IMR-90 (cell line): ENCODE data around the gene TFDP2. TPM values are rescaled to one million over a fixed set of nuclear protein-coding genes. Genes with fewer than 3 reads are reported as not detected.

Experiments used
- ATAC-seq: fragments of 200-7000 bp; cut with Tn5 transposase; 2 replicates; pipeline ENCODE4 v1.9.1; 2020; ENCODE audit warnings: low read depth, mild to moderate bottlenecking, moderate library complexity
- BruUV-seq: library from RNA; stranded (reverse); fragments of 400-500 nt; replicated peaks from 2 replicates; lab custom pipeline; 2021; lab: Mats Ljungman, UMichigan
- CTCF ChIA-PET: fragments of 300-600 bp; formaldehyde crosslinking; extraction: SDS; loops from one replicate; lab custom pipeline; 2021; ENCODE audit warnings: antibody characterized with exemption; lab: Yijun Ruan, JAX
- POLR2A ChIA-PET: fragments of 300-600 bp; sonication (Branson Sonifier 250); formaldehyde crosslinking; loops from one replicate; lab custom pipeline; 2022; ENCODE audit warnings: antibody characterized with exemption; ENCODE audit not compliant: unreplicated experiment; lab: Charles Lee
- DNase-seq: peaks from one replicate; pipeline ENCODE4 v3.0.0; 2013
- H2AFZ ChIP-seq: replicated peaks from 2 replicates; pipeline ENCODE3; 2013; ENCODE audit warnings: low read length, mild to moderate bottlenecking; ENCODE audit not compliant: poor library complexity
- H2AK5ac ChIP-seq: 2 replicates; pipeline ENCODE4 v1.6.1; 2013; ENCODE audit warnings: low read depth, low read length, inconsistent platforms
- H2AK9ac ChIP-seq: replicated peaks from 2 replicates; pipeline ENCODE3; 2013; ENCODE audit warnings: mild to moderate bottlenecking, low read depth, low read length, moderate library complexity; ENCODE audit not compliant: poor library complexity
- H2BK120ac ChIP-seq: 2 replicates; pipeline ENCODE4 v1.6.1; 2013; ENCODE audit warnings: low read depth, low read length, inconsistent platforms
- H2BK15ac ChIP-seq: 3 replicates; pipeline ENCODE4 v1.6.1; 2013; ENCODE audit warnings: low read depth, low read length, inconsistent platforms
- H2BK20ac ChIP-seq: 2 replicates; pipeline ENCODE4 v1.6.1; 2013; ENCODE audit warnings: low read depth, mild to moderate bottlenecking, inconsistent platforms, low read length, moderate library complexity
- H2BK5ac ChIP-seq: 2 replicates; pipeline ENCODE4 v1.6.1; 2013; ENCODE audit warnings: mild to moderate bottlenecking, low read depth, low read length, inconsistent platforms; ENCODE audit not compliant: poor library complexity, severe bottlenecking
- H3K14ac ChIP-seq: replicated peaks from 2 replicates; pipeline ENCODE4 v1.6.1; 2013; ENCODE audit warnings: low read depth, low read length, inconsistent platforms
- H3K18ac ChIP-seq: 2 replicates; pipeline ENCODE4 v1.6.1; 2013; ENCODE audit warnings: low read depth, low read length, control low read depth
- H3K23ac ChIP-seq: 2 replicates; pipeline ENCODE4 v1.6.1; 2013; ENCODE audit warnings: low read depth, low read length, inconsistent platforms
- H3K27ac ChIP-seq: 2 replicates; pipeline ENCODE4 v1.5.1; 2013; ENCODE audit warnings: mild to moderate bottlenecking, control low read depth, low read length; ENCODE audit not compliant: insufficient read depth
- H3K27me3 ChIP-seq: 2 replicates; pipeline ENCODE4 v1.6.1; 2013; ENCODE audit warnings: low read length; ENCODE audit not compliant: control insufficient read depth, insufficient read depth
- H3K36me3 ChIP-seq: 2 replicates; pipeline ENCODE4 v1.6.1; 2013; ENCODE audit warnings: low read length, mixed read lengths; ENCODE audit not compliant: control insufficient read depth, insufficient read depth
- H3K4ac ChIP-seq: 2 replicates; pipeline ENCODE4 v1.6.1; 2013; ENCODE audit warnings: low read depth, low read length, inconsistent platforms
- H3K4me1 ChIP-seq: 2 replicates; pipeline ENCODE4 v1.6.1; 2013; ENCODE audit warnings: low read length, mixed read lengths; ENCODE audit not compliant: control insufficient read depth, insufficient read depth
- H3K4me2 ChIP-seq: 2 replicates; pipeline ENCODE4 v1.6.1; 2013; ENCODE audit warnings: low read depth, mild to moderate bottlenecking, control low read depth, low read length, moderate library complexity
- H3K4me3 ChIP-seq: 2 replicates; pipeline ENCODE4 v1.5.1; 2013; ENCODE audit warnings: low read depth, mild to moderate bottlenecking, control low read depth, low read length, moderate library complexity; ENCODE audit not compliant: insufficient read depth
- H3K56ac ChIP-seq: 2 replicates; pipeline ENCODE4 v1.6.1; 2013; ENCODE audit warnings: low read length, inconsistent platforms; ENCODE audit not compliant: insufficient read depth; ENCODE audit errors: extremely low read depth
- H3K79me1 ChIP-seq, 2 experiments: 2 replicates each; pipeline ENCODE4 v1.6.1; 2013; ENCODE audit warnings: low read length in 2 of 2, inconsistent platforms in 1 of 2, low read depth in 1 of 2
- H3K9ac ChIP-seq: 2 replicates; pipeline ENCODE4 v1.6.1; 2013; ENCODE audit warnings: low read depth, low read length, control low read depth
- H3K9me1 ChIP-seq: 2 replicates; pipeline ENCODE4 v1.6.1; 2013; ENCODE audit warnings: low read length, inconsistent platforms; ENCODE audit not compliant: insufficient read depth
- H3K9me3 ChIP-seq: 2 replicates; pipeline ENCODE4 v1.6.1; 2013; ENCODE audit warnings: low read length; ENCODE audit not compliant: control insufficient read depth, insufficient read depth
- H4K20me1 ChIP-seq: 2 replicates; pipeline ENCODE4 v1.6.1; 2013; ENCODE audit warnings: low read length, inconsistent platforms; ENCODE audit not compliant: insufficient read depth
- H4K5ac ChIP-seq: 2 replicates; pipeline ENCODE4 v1.6.1; 2013; ENCODE audit warnings: mild to moderate bottlenecking, low read depth, low read length, control low read depth
- H4K8ac ChIP-seq, 2 experiments: 2 replicates each; pipeline ENCODE4 v1.6.1; 2013; ENCODE audit warnings: low read depth in 2 of 2, low read length in 2 of 2, control low read depth in 1 of 2, inconsistent platforms in 1 of 2
- H4K91ac ChIP-seq: 2 replicates; pipeline ENCODE4 v1.6.1; 2013; ENCODE audit warnings: low read depth, low read length, inconsistent platforms; ENCODE audit not compliant: insufficient read depth
- CEBPB ChIP-seq: IDR thresholded peaks from 2 replicates; pipeline ENCODE4 v1.6.1; 2012; ENCODE audit warnings: low read depth, low read length, improper control_type of control experiment
- CHD1 ChIP-seq: IDR thresholded peaks from 2 replicates; pipeline ENCODE4 v1.6.1; 2012; ENCODE audit warnings: low read depth, low read length, improper control_type of control experiment
- MXI1 ChIP-seq: IDR thresholded peaks from 2 replicates; pipeline ENCODE4 v1.6.1; 2012; ENCODE audit warnings: low read depth, mild to moderate bottlenecking, low read length, moderate library complexity, borderline replicate concordance
- POLR2A ChIP-seq: IDR thresholded peaks from 2 replicates; pipeline ENCODE4 v1.6.1; 2012; ENCODE audit warnings: mild to moderate bottlenecking, low read depth, low read length
- RCOR1 ChIP-seq: IDR thresholded peaks from 2 replicates; pipeline ENCODE4 v1.6.1; 2012; ENCODE audit warnings: mild to moderate bottlenecking, low read length, improper control_type of control experiment; ENCODE audit not compliant: insufficient replicate concordance
- USF2 ChIP-seq: fragments of 150-350 bp; IDR thresholded peaks from 2 replicates; pipeline ENCODE4 v1.6.1; 2017; ENCODE audit warnings: mild to moderate bottlenecking, antibody characterized with exemption, low read length, low read depth
- WGBS, 2 experiments: methylation state at CpG; one replicate each; pipeline versions ENCODE4 v1.1.5 to v1.1.7; 2013; ENCODE audit warnings: missing lambda C conversion rate in 2 of 2; ENCODE audit not compliant: insufficient read length in 1 of 2; ENCODE audit errors: extremely low coverage in 2 of 2; 5-methylcytosine and 5-hydroxymethylcytosine counted together
- dilution Hi-C: fragments of 300-500 bp; cut with HindIII; formaldehyde crosslinking; loops from one replicate; pipeline ENCODE4 v1.14.3; 2018; ENCODE audit warnings: low sequenced_read_pairs; ENCODE audit not compliant: unreplicated experiment
- in situ Hi-C: fragments of 300-500 bp; cut with MboI; formaldehyde crosslinking; loops from 3 replicates; pipeline ENCODE4 v1.14.3; 2019; ENCODE audit warnings: low sequenced_read_pairs, inconsistent platforms, mixed read lengths
- intact Hi-C: fragments of 100-400 bp; cut with micrococcal nuclease; formaldehyde crosslinking; loops from 2 replicates; pipeline ENCODE4 v1.10.0; 2022
- polyA plus RNA-seq, 3 experiments: library from polyadenylated mRNA; depleted of rRNA; stranded (reverse); fragments of >200 nt; gene quantifications; 2 replicates each; pipeline ENCODE4 v1.2.3, GENCODE V29; 2012; ENCODE audit warnings: low replicate concordance in 1 of 3
- total RNA-seq: library from RNA; depleted of rRNA; stranded (reverse); fragments of >200 nt; gene quantifications from 2 replicates; pipeline ENCODE4 v1.2.3, GENCODE V29; 2012

Gene TFDP2
- total and polyA plus RNA-seq, 2 of the 4 experiments (the other 2 are of a cell fraction) = 10.7 to 23.7 TPM

GRCh38 chr3:142174559-142174958, 25.2 kb upstream of the TFDP2 start:
- TF ChIP-seq RCOR1 (no peak), CHD1 (no peak), USF2 (no peak), MXI1 (no peak), CEBPB (no peak), POLR2A (no peak)
- no peaks in the 10 kb centered on the region for H4K20me1 ChIP-seq
- H3K4me3 ChIP-seq = no peak overlapping the region
- no peaks in the 10 kb centered on the region for H3K9me1 ChIP-seq
- H3K4ac ChIP-seq = no peak overlapping the region
- no peak overlapping the region for H3K9ac ChIP-seq
- no peak overlapping the region for H2AFZ ChIP-seq
- ChIA-PET POLR2A (no interaction called here), CTCF (no interaction called here)
- no TSS peak for BruUV-seq
- no peak overlapping the region for H2BK5ac ChIP-seq
- H3K56ac ChIP-seq = no peak overlapping the region
- H2AK5ac ChIP-seq = no peak overlapping the region
- 100% methylated on average over 1 of the region's 2 CpGs; no CpG with 5 or more reads in 1 of the 2 experiments for WGBS, 2 experiments
- H2BK15ac ChIP-seq = no peak overlapping the region
- H3K23ac ChIP-seq = no peak overlapping the region
- dilution Hi-C loops (no loop called here), intact Hi-C loops (no loop called here), in situ Hi-C loops (no loop called here)
- H3K36me3 ChIP-seq = peaks cover 16% of the 10 kb centered on the region
- no peak overlapping the region for H3K4me2 ChIP-seq
- H2BK20ac ChIP-seq = no peak overlapping the region
- no peaks in the 10 kb centered on the region for H3K79me1 ChIP-seq
- no peak overlapping the region for H4K91ac ChIP-seq
- H3K27me3 ChIP-seq = no peaks in the 10 kb centered on the region
- no peak overlapping the region for H3K14ac ChIP-seq
- DNase-seq (no peak), ATAC-seq (no peak)
- no peak overlapping the region for H2BK120ac ChIP-seq
- H3K9me3 ChIP-seq = no peaks in the 10 kb centered on the region
- no peaks in the 10 kb centered on the region for H3K4me1 ChIP-seq
- no peak overlapping the region for H3K18ac ChIP-seq
- no peak overlapping the region for H4K8ac ChIP-seq
- H4K5ac ChIP-seq = no peak overlapping the region
- no peak overlapping the region for H2AK9ac ChIP-seq
- H3K27ac ChIP-seq = no peak overlapping the region
